Measurements from ENCODE around the gene SDC3.

Gene SDC3

GRCh38 chr1:30822966-30823581 is 85.5 kb downstream of the SDC3 start:
- H3K4me3 Mint-ChIP-seq, result no peak overlapping the region
- H3K9me3 Mint-ChIP-seq, result no peaks in the 10 kb centered on the region
- CTCF ChIA-PET, result interaction anchor here (0.6 to 1.2 kb wide), 2 partner anchors 20 to 21 kb away, joined by 4 to 5 read pairs; no protein-coding TSS in a partner anchor
- peaks cover 85% of the 10 kb centered on the region for H3K27me3 Mint-ChIP-seq
- H3K36me3 Mint-ChIP-seq, result peaks cover 1% of the 10 kb centered on the region
- no peak overlapping the region for H3K27ac Mint-ChIP-seq
- H3K4me1 Mint-ChIP-seq, result peaks cover 16% of the 10 kb centered on the region
- no peak for DNase-seq

GRCh38 chr1:30822006-30822405 is 86.6 kb downstream of the SDC3 start:
- DNase-seq, result no peak
- Mint-ChIP-seq H3K4me3 (no peak overlapping the region), H3K36me3 (peaks cover 1% of the 10 kb centered on the region), H3K4me1 (peaks cover 16% of the 10 kb centered on the region), H3K9me3 (no peaks in the 10 kb centered on the region), H3K27me3 (peaks cover 75% of the 10 kb centered on the region), H3K27ac (no peak overlapping the region)
- CTCF ChIA-PET, result no interaction called here

GRCh38 chr1:30820299-30820698 is 88.3 kb downstream of the SDC3 start:
- Mint-ChIP-seq H3K4me3 (no peak overlapping the region), H3K4me1 (peaks cover 15% of the 10 kb centered on the region), H3K27me3 (peaks cover 57% of the 10 kb centered on the region), H3K27ac (no peak overlapping the region), H3K9me3 (no peaks in the 10 kb centered on the region), H3K36me3 (peaks cover 1% of the 10 kb centered on the region)
- CTCF ChIA-PET, result interaction anchor here (1.1 kb wide), 1 partner anchor 30 kb away, joined by 3 read pairs; no protein-coding TSS in a partner anchor
- DNase-seq, result no peak
